Liver (tissue), 9 donors: ENCODE data around the gene FAM186B. TPM values are rescaled to one million over a fixed set of nuclear protein-coding genes. Genes with fewer than 3 reads are reported as not detected.

Experiments used
- DNase-seq: peaks from one replicate; pipeline ENCODE4 v3.0.0-alpha.2; 2017; ENCODE audit warnings: low spot score
- H3K27ac ChIP-seq, 2 donors: one replicate each; pipeline ENCODE4 v1.7.0; 2013; ENCODE audit warnings: inconsistent platforms in 2 of 2, low read length in 2 of 2, control low read depth in 1 of 2, low read depth in 1 of 2, mild to moderate bottlenecking in 1 of 2
- H3K27me3 ChIP-seq, 4 donors: one replicate each; pipeline versions ENCODE4 v1.6.1 to v1.7.0; 2013; ENCODE audit warnings: low read length in 3 of 4, inconsistent platforms in 1 of 4, mild to moderate bottlenecking in 1 of 4, moderate library complexity in 1 of 4; ENCODE audit not compliant: control insufficient read depth in 4 of 4, insufficient read depth in 4 of 4
- H3K36me3 ChIP-seq, 4 donors: one replicate each; pipeline versions ENCODE4 v1.6.1 to v1.7.0; 2013; ENCODE audit warnings: low read length in 3 of 4, mild to moderate bottlenecking in 3 of 4, low read depth in 1 of 4, moderate library complexity in 1 of 4; ENCODE audit not compliant: control insufficient read depth in 4 of 4, insufficient read depth in 3 of 4
- H3K4me1 ChIP-seq, 4 donors: one replicate each; pipeline versions ENCODE4 v1.6.1 to v1.7.0; 2013; ENCODE audit warnings: low read length in 3 of 4, mild to moderate bottlenecking in 3 of 4, moderate library complexity in 1 of 4; ENCODE audit not compliant: control insufficient read depth in 4 of 4, insufficient read depth in 4 of 4
- H3K4me3 ChIP-seq, 3 donors: one replicate each; pipeline versions ENCODE4 v1.6.1 to v1.7.0; 2013; ENCODE audit warnings: low read length in 3 of 3, control low read depth in 1 of 3, low read depth in 1 of 3, mild to moderate bottlenecking in 1 of 3
- H3K9ac ChIP-seq, 2 donors: one replicate each; pipeline ENCODE4 v1.7.0; 2013; ENCODE audit warnings: low read length in 2 of 2, mild to moderate bottlenecking in 2 of 2, moderate library complexity in 2 of 2, control low read depth in 1 of 2, low read depth in 1 of 2
- H3K9me3 ChIP-seq, 4 donors: one replicate each; pipeline versions ENCODE4 v1.6.1 to v1.7.0; 2013; ENCODE audit warnings: low read length in 3 of 4; ENCODE audit not compliant: control insufficient read depth in 4 of 4
- ATF3 ChIP-seq: IDR thresholded peaks from 2 replicates; pipeline ENCODE4 v1.6.1; 2016; ENCODE audit warnings: antibody characterized with exemption
- CTCF ChIP-seq: fragments of 150-350 bp; IDR thresholded peaks from 2 replicates; pipeline ENCODE4 v1.5.1; 2017; ENCODE audit warnings: improper control_type of control experiment, low read depth, low read length; ENCODE audit not compliant: missing input control
- EGR1 ChIP-seq, 2 donors: IDR thresholded peaks; 2 replicates each; pipeline ENCODE4 v1.6.1; 2016 to 2018; ENCODE audit warnings: antibody characterized with exemption in 2 of 2, low read depth in 2 of 2
- FOXA1 ChIP-seq: IDR thresholded peaks from 2 replicates; pipeline ENCODE4 v1.6.1; 2016; ENCODE audit warnings: antibody characterized with exemption
- FOXA2 ChIP-seq: IDR thresholded peaks from 2 replicates; pipeline ENCODE4 v1.6.1; 2016; ENCODE audit warnings: antibody characterized with exemption
- GABPA ChIP-seq, 2 donors: IDR thresholded peaks in 1 of 2; conservative IDR thresholded peaks in 1 of 2; 2 replicates each; pipeline ENCODE4 v1.6.1; 2016; ENCODE audit warnings: antibody characterized with exemption in 2 of 2, mild to moderate bottlenecking in 1 of 2, moderate library complexity in 1 of 2
- HNF4A ChIP-seq, 2 donors: conservative IDR thresholded peaks; 2 replicates each; pipeline ENCODE4 v1.6.1; 2016; ENCODE audit warnings: antibody characterized with exemption in 2 of 2, mild to moderate bottlenecking in 2 of 2
- HNF4G ChIP-seq: IDR thresholded peaks from 2 replicates; pipeline ENCODE4 v1.6.1; 2016; ENCODE audit warnings: antibody characterized with exemption
- JUND ChIP-seq, 2 donors: IDR thresholded peaks; 2 replicates each; pipeline ENCODE4 v1.6.1; 2016; ENCODE audit warnings: antibody characterized with exemption in 2 of 2
- MAX ChIP-seq: IDR thresholded peaks from 2 replicates; pipeline ENCODE4 v1.6.1; 2016; ENCODE audit warnings: antibody characterized with exemption
- NR2F2 ChIP-seq: IDR thresholded peaks from 2 replicates; pipeline ENCODE4 v1.6.1; 2016; ENCODE audit warnings: antibody characterized with exemption
- RAD21 ChIP-seq, 2 donors: IDR thresholded peaks; 2 replicates each; pipeline ENCODE4 v1.6.1; 2016; ENCODE audit warnings: antibody characterized with exemption in 2 of 2, mild to moderate bottlenecking in 2 of 2
- REST ChIP-seq: IDR thresholded peaks from 2 replicates; pipeline ENCODE4 v1.6.1; 2016; ENCODE audit warnings: antibody characterized with exemption, mild to moderate bottlenecking
- RXRA ChIP-seq, 2 donors: IDR thresholded peaks; 2 replicates each; pipeline ENCODE4 v1.6.1; 2017 to 2018; ENCODE audit warnings: antibody characterized with exemption in 2 of 2, mild to moderate bottlenecking in 1 of 2
- SP1 ChIP-seq: IDR thresholded peaks from 2 replicates; pipeline ENCODE4 v1.6.1; 2018; ENCODE audit warnings: antibody characterized with exemption, mild to moderate bottlenecking
- TAF1 ChIP-seq: conservative IDR thresholded peaks from 2 replicates; pipeline ENCODE4 v1.6.1; 2016; ENCODE audit warnings: antibody characterized with exemption, mild to moderate bottlenecking
- YY1 ChIP-seq: IDR thresholded peaks from 2 replicates; pipeline ENCODE4 v1.6.1; 2016; ENCODE audit warnings: antibody characterized with exemption, mild to moderate bottlenecking
- ZBTB33 ChIP-seq: IDR thresholded peaks from 2 replicates; pipeline ENCODE4 v1.6.1; 2016; ENCODE audit warnings: antibody characterized with exemption
- WGBS: extraction: QIAGEN DNeasy Blood & Tissue Kit; methylation state at CpG from one replicate; pipeline ENCODE4 v1.1.7; 2013; 5-methylcytosine and 5-hydroxymethylcytosine counted together
- polyA plus RNA-seq, 2 donors: library from polyadenylated mRNA; stranded (reverse) in 1 of 2; unstranded in 1 of 2; fragments of 200-250 nt in 1 of 2; fragments of >200 nt in 1 of 2; fragmentation: Nextera tagmentation in 1 of 2; extraction: Ambion mirVana in 1 of 2; gene quantifications; one replicate each; pipeline versions ENCODE4 v1.2.1 to v1.2.3, GENCODE V29; 2013 to 2015
- total RNA-seq, 2 donors: library from RNA; depleted of rRNA; stranded (reverse); fragments of >200 nt; gene quantifications; one replicate each; pipeline ENCODE4 v1.2.3, GENCODE V29; 2014
- donor health status: healthy.
- donor health status: healthy.
- donor health status: healthy.
- donor health status: healthy.
- donor health status: healthy.

FAM186B gene
- total and polyA plus RNA-seq, 4 donors: 0.19 to 0.84 (median 0.42) TPM

- no peak for TF ChIP-seq REST
- TF ChIP-seq SP1: no peak
Observed at GRCh38 chr12:49651855-49652254, 46.4 kb upstream of the FAM186B start (continued).

GRCh38 chr12:49649892-49650291, 44.5 kb upstream of the FAM186B start:
- Histone ChIP-seq H3K9me3 (no peaks in the 10 kb centered on the region), H3K36me3 (peaks cover 0 to 2% (median 0%) of the 10 kb centered on the region in 4 donors)
- TF ChIP-seq HNF4G (peak; percentile 61), RXRA (IDR thresholded peaks at IDR 0.05) (no peak), SP1 (peak; percentile 50), GABPA (IDR thresholded peaks at IDR 0.05 in 1 of 2, conservative IDR thresholded peaks at IDR 0.05 in 1 of 2) (no peak), FOXA1 (no peak), EGR1 (IDR thresholded peaks at IDR 0.05; ENCODE audit: low read depth in 2 of 2) (no peak), HNF4A (conservative IDR thresholded peaks at IDR 0.05) (peak; percentile 14 to 91), MAX (no peak), JUND (IDR thresholded peaks at IDR 0.05) (no peak), YY1 (no peak), ZBTB33 (no peak), TAF1 (no peak), FOXA2 (no peak), NR2F2 (no peak), REST (no peak), RAD21 (IDR thresholded peaks at IDR 0.05) (peak in 1 of 2 donors; percentile 13), ATF3 (peak; percentile 87), CTCF (no peak)

More at GRCh38 chr12:49649892-49650291, 44.5 kb upstream of the FAM186B start:
- Histone ChIP-seq H3K4me1 (peaks cover 0 to 11% (median 7%) of the 10 kb centered on the region in 4 donors), H3K9ac (no peak overlapping the region), H3K4me3 (no peak overlapping the region), H3K27me3 (no peaks in the 10 kb centered on the region), H3K27ac (no peak overlapping the region)
- no peak for DNase-seq
- 48% methylated on average over 5 of the region's 5 CpGs for WGBS
